Right atrium auricular region (tissue), 2 donors: ENCODE results near the gene ERICH6B. TPM values are rescaled to one million over a fixed set of nuclear protein-coding genes. Genes with fewer than 3 reads are reported as not detected.

ENCODE experiments used
- DNase-seq: peaks from one replicate; pipeline ENCODE4 v3.0.0-alpha.2; 2019; ENCODE audit warnings: low spot score
- H3K27ac ChIP-seq, 2 donors: fragments of 200-600 bp; sonication (generic); 1 replicate in 1 of 2; 2 replicates in 1 of 2; pipeline ENCODE4 v1.5.1; 2016 to 2019
- H3K27me3 ChIP-seq, 2 donors: fragments of 200-600 bp; sonication (generic); one replicate each; pipeline versions ENCODE4 v1.5.1 to v1.6.0; 2017 to 2019
- H3K36me3 ChIP-seq: fragments of 200-600 bp; sonication (generic); one replicate; pipeline ENCODE4 v1.5.1; 2016
- H3K4me1 ChIP-seq, 2 donors: fragments of 200-600 bp; sonication (generic); one replicate each; pipeline versions ENCODE4 v1.5.1 to v1.6.0; 2017 to 2019
- H3K4me3 ChIP-seq, 2 donors: fragments of 200-600 bp; sonication (generic); 1 replicate in 1 of 2; 2 replicates in 1 of 2; pipeline ENCODE4 v1.5.1; 2017 to 2019; ENCODE audit warnings: mild to moderate bottlenecking in 1 of 2, moderate library complexity in 1 of 2
- H3K9me3 ChIP-seq, 2 donors: fragments of 200-600 bp; sonication (generic); one replicate each; pipeline ENCODE4 v1.5.1; 2019
- total RNA-seq, 2 donors: library from RNA; depleted of rRNA; stranded (reverse); fragments of >200 nt; gene quantifications; one replicate each; pipeline ENCODE4 v1.1.0, GENCODE V29; 2016
- TF ChIP-seq, protein P1 (sequence below), 2 donors: fragments of 200-600 bp; sonication (generic); IDR thresholded peaks; one replicate each; pipeline ENCODE4 v1.5.1; 2019; ENCODE audit warnings: antibody characterized with exemption in 2 of 2

Gene ERICH6B
- total RNA-seq, 2 donors from 2014 or later, result not detected

DNA sequence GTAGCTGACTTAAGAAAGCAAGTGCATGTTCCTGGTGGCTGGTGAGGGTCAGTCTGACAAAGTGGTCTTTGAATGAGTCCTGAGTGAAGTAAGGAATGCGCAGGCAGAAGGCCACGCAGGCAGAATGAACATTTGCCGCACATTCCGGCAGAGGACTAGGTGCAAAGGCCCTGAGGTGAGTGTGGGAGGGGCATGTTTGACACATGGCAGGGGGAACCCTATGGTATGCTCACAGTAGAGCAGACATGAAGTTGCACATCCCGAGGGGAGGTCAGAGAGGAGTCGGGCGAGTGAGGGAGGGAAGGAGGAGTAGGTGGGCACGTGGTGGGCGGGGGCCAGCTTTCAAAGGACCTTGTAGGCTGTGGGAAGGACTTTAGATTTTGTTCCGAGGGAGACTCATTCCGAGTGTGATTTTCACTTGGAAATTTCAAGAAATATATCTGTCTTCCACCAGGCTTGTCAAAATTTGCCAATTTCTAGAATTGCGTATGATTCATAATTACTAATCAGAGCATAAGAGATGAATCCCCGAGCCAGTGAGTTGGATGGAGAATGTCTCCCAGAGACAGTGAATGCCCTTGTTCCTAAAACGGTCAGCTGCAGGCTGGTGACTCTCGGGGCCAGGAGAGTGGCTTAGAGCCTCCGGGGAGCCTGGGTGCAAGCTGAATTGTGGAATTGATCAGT is 40.3 kb downstream of the ERICH6B start:
- Histone ChIP-seq H3K27ac (no peak overlapping the region), H3K36me3 (no peaks in the 10 kb centered on the region), H3K4me3 (no peak overlapping the region), H3K27me3 (no peaks in the 10 kb centered on the region), H3K9me3 (no peaks in the 10 kb centered on the region), H3K4me1 (no peaks in the 10 kb centered on the region)
- DNase-seq, result no peak
- TF ChIP-seq, protein P1, sequence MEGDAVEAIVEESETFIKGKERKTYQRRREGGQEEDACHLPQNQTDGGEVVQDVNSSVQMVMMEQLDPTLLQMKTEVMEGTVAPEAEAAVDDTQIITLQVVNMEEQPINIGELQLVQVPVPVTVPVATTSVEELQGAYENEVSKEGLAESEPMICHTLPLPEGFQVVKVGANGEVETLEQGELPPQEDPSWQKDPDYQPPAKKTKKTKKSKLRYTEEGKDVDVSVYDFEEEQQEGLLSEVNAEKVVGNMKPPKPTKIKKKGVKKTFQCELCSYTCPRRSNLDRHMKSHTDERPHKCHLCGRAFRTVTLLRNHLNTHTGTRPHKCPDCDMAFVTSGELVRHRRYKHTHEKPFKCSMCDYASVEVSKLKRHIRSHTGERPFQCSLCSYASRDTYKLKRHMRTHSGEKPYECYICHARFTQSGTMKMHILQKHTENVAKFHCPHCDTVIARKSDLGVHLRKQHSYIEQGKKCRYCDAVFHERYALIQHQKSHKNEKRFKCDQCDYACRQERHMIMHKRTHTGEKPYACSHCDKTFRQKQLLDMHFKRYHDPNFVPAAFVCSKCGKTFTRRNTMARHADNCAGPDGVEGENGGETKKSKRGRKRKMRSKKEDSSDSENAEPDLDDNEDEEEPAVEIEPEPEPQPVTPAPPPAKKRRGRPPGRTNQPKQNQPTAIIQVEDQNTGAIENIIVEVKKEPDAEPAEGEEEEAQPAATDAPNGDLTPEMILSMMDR (IDR thresholded peaks at IDR 0.05), result no peak

DNA sequence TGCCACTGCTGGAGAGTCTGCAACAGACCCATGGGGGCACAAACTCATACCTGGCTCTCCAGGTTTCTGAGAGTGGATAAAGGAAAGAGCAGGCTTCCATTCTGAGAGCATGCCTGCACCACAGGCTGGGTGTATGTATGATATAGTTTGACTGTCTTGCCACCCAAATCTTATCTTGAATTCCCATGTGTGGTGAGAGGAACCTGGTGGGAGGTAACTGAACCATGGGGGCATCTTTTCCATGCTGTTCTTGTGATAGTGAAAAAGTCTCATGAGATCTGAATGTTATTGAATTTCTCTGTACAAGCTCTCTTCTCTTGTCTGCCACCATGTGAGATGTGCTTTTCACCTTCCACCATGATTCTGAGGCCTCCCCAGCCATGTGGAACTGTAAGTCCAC is 50.2 kb downstream of the ERICH6B start:
- TF ChIP-seq, protein P1 (IDR thresholded peaks at IDR 0.05), result no peak
- no peaks in the 10 kb centered on the region for H3K36me3 ChIP-seq
- H3K27me3 ChIP-seq, result no peaks in the 10 kb centered on the region
- H3K27ac ChIP-seq, result no peak overlapping the region
- no peaks in the 10 kb centered on the region for H3K4me1 ChIP-seq
- H3K4me3 ChIP-seq, result no peak overlapping the region
- no peaks in the 10 kb centered on the region for H3K9me3 ChIP-seq
- no peak for DNase-seq

DNA sequence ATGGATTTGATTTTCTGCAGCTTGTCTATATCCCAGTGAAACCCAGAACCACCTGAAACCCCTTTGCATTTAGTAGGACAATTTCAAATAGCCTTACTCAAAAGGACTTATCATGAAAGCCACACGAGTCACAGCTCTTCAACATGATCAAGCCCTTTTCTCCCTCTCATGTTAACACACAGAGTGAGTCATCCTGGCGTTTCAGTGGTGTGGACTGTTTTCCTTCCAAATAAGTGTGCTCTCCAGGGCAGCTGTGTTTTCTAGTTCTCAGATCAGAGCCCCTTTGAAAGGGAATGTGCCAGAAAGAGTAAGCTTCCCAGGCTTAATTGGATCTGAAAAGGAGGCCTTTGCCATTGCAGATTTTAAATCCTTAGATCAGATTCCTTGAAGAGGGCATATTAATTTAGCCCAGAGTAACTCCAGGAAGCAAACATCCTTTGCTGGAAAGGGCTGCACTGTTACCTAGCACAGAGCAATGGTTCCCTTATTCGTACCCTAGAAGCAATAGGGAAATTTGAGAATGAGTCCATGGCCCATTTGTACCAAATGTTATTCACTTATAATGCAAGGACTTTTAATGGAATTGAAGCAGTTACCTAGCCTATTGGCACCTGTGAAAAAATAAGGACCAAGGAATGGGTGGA is 51.3 kb downstream of the ERICH6B start:
- H3K27ac ChIP-seq, result no peak overlapping the region
- no peaks in the 10 kb centered on the region for H3K9me3 ChIP-seq
- no peak overlapping the region for H3K4me3 ChIP-seq
- H3K27me3 ChIP-seq, result no peaks in the 10 kb centered on the region
- H3K4me1 ChIP-seq, result no peaks in the 10 kb centered on the region
- no peaks in the 10 kb centered on the region for H3K36me3 ChIP-seq
- TF ChIP-seq, protein P1 (IDR thresholded peaks at IDR 0.05), result no peak
- DNase-seq, result no peak

DNA sequence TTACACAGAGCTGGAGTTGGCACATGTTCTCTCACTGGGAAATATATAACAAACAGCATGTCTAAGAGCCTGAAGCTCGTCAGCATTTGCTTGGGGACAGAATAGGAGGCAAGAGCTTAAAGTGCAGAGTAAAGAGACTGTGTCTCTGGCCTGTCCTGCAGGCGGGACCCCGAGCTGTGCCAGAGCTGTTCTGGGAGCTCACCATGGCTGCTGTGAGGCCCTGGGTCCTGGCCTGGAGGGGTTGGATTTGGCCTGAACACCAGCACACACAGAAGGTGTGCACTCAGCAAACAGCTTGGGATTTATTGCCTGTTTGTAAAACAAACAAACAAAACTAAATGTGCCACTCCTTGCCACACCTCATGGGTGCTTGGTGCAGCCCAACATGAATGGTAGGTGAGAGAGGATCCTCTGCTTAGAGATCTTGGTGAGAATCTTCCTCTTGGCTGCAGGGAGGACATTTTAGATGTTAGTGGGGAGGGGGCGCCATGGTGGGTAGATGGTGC is 60.9 kb downstream of the ERICH6B start:
- Histone ChIP-seq H3K27me3 (no peaks in the 10 kb centered on the region), H3K27ac (no peak overlapping the region), H3K4me3 (no peak overlapping the region), H3K9me3 (no peaks in the 10 kb centered on the region), H3K4me1 (no peaks in the 10 kb centered on the region), H3K36me3 (no peaks in the 10 kb centered on the region)
- no peak for DNase-seq
- TF ChIP-seq, protein P1 (IDR thresholded peaks at IDR 0.05), result no peak

DNA sequence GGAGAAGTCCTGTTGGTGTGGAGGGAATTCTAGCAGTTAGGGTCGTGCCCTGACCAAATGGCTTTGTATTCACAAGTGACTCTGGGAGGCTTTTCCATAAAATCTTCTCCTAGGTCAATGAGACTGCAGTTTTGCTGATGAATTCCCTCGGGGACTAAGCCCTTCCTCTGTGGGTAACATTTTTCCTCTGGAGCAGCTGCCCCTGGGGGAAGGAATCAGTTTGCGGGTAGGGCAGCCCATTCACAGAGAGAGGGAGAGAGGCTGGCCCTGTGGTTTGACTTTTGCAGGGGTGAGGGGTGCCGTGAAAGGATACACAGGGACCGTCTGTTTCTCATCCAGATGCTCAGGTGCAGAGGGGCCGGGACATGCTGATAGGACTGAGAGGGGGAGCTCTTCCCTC is 67.3 kb downstream of the ERICH6B start:
- TF ChIP-seq, protein P1 (IDR thresholded peaks at IDR 0.05), result no peak
- no peaks in the 10 kb centered on the region for H3K9me3 ChIP-seq
- no peak for DNase-seq
- H3K27me3 ChIP-seq, result no peaks in the 10 kb centered on the region
- no peak overlapping the region for H3K4me3 ChIP-seq
- H3K4me1 ChIP-seq, result no peaks in the 10 kb centered on the region
- H3K36me3 ChIP-seq, result no peaks in the 10 kb centered on the region
- H3K27ac ChIP-seq, result no peak overlapping the region
